HUES6 (cell line): ENCODE data around the gene HSP90AA1.
"Not testable (repeated sequence)": the region's sequence is repeated elsewhere in the genome, so short reads cannot be mapped to it uniquely, and the experiment has no call there.

Experiments
- H3K27ac ChIP-seq: 2 replicates; pipeline ENCODE4 v1.7.0; 2013; ENCODE audit warnings: low read depth, mild to moderate bottlenecking, low read length, inconsistent platforms
- H3K27me3 ChIP-seq: 2 replicates; pipeline ENCODE4 v1.6.1; 2013; ENCODE audit warnings: low read length; ENCODE audit not compliant: control insufficient read depth, insufficient read depth
- H3K36me3 ChIP-seq: 2 replicates; pipeline ENCODE4 v1.6.1; 2013; ENCODE audit warnings: low read length; ENCODE audit not compliant: control insufficient read depth, insufficient read depth
- H3K4me1 ChIP-seq: 2 replicates; pipeline ENCODE4 v1.6.1; 2013; ENCODE audit warnings: low read length; ENCODE audit not compliant: control insufficient read depth, insufficient read depth
- H3K4me3 ChIP-seq: 2 replicates; pipeline ENCODE4 v1.5.1; 2013; ENCODE audit warnings: low read depth, low read length
- H3K9ac ChIP-seq: one replicate; pipeline ENCODE4 v1.6.1; 2013; ENCODE audit warnings: mild to moderate bottlenecking, low read length
- H3K9me3 ChIP-seq: 2 replicates; pipeline ENCODE4 v1.6.1; 2013; ENCODE audit warnings: low read depth, low read length; ENCODE audit not compliant: control insufficient read depth, insufficient read depth

HSP90AA1 gene

GRCh38 chr14:102086972-102087761 is at the start of gene HSP90AA1:
TSS of gene HSP90AA1 (minus strand) at chr14:102087044. CDS start at chr14:102086378, 666 bp downstream.
- H3K9me3 ChIP-seq, result no peaks in the 10 kb centered on the region
- H3K9ac ChIP-seq, result peak within 1 kb of the TSS; percentile 89
- peaks cover 24% of the 10 kb centered on the region for H3K4me1 ChIP-seq
- H3K36me3 ChIP-seq, result peaks cover 39% of the 10 kb centered on the region
- peak within 1 kb of the TSS; percentile 73 for H3K4me3 ChIP-seq
- no peaks in the 10 kb centered on the region for H3K27me3 ChIP-seq
- peak within 1 kb of the TSS; percentile 97 for H3K27ac ChIP-seq

- not testable (repeated sequence) for H3K4me3 ChIP-seq, H3K9ac ChIP-seq, H3K27ac ChIP-seq, H3K4me1 ChIP-seq, H3K9me3 ChIP-seq, H3K27me3 ChIP-seq, H3K36me3 ChIP-seq
These were observed 48.6 kb upstream of the HSP90AA1 start for GRCh38 chr14:102135456-102135855.

GRCh38 chr14:102134719-102135118 is 47.9 kb upstream of the HSP90AA1 start:
- not testable (repeated sequence) for H3K4me3 ChIP-seq, H3K36me3 ChIP-seq, H3K4me1 ChIP-seq, H3K9ac ChIP-seq, H3K9me3 ChIP-seq, H3K27me3 ChIP-seq, H3K27ac ChIP-seq

- not testable (repeated sequence) for H3K36me3 ChIP-seq, H3K9me3 ChIP-seq, H3K4me3 ChIP-seq, H3K4me1 ChIP-seq, H3K9ac ChIP-seq, H3K27me3 ChIP-seq, H3K27ac ChIP-seq
These were observed 47.2 kb upstream of the HSP90AA1 start for GRCh38 chr14:102134021-102134420.

- Histone ChIP-seq H3K9ac (no peak overlapping the region), H3K36me3 (peaks cover 8% of the 10 kb centered on the region; the same call in 1 of the 2 replicates)
These were observed 44.9 kb upstream of the HSP90AA1 start for GRCh38 chr14:102131741-102132140.

GRCh38 chr14:102126807-102127455 is 40.1 kb upstream of the HSP90AA1 start:
- Histone ChIP-seq H3K27me3 (no peaks in the 10 kb centered on the region), H3K27ac (0 out of 2 replicates have a peak overlapping the region, but pooled peaks have one; percentile 50), H3K9me3 (no peaks in the 10 kb centered on the region), H3K4me3 (no peak overlapping the region; the same call in 1 of the 2 replicates), H3K9ac (no peak overlapping the region), H3K36me3 (no peaks in the 10 kb centered on the region), H3K4me1 (peaks cover 24% of the 10 kb centered on the region)

More at GRCh38 chr14:102131741-102132140, 44.9 kb upstream of the HSP90AA1 start:
- Histone ChIP-seq H3K4me1 (peaks cover 6% of the 10 kb centered on the region), H3K9me3 (no peaks in the 10 kb centered on the region), H3K4me3 (no peak overlapping the region), H3K27ac (no peak overlapping the region), H3K27me3 (no peaks in the 10 kb centered on the region)

- Histone ChIP-seq H3K36me3 (no peaks in the 10 kb centered on the region), H3K4me3 (0 out of 2 replicates have a peak overlapping the region, but pooled peaks have one; percentile 5), H3K27ac (peak overlapping the region; percentile 42; the same call in 1 of the 2 replicates), H3K27me3 (no peaks in the 10 kb centered on the region), H3K9ac (peak overlapping the region; percentile 40), H3K4me1 (peaks cover 26% of the 10 kb centered on the region), H3K9me3 (no peaks in the 10 kb centered on the region)
These were observed 38.7 kb upstream of the HSP90AA1 start for GRCh38 chr14:102125546-102125945.

- Histone ChIP-seq H3K9ac (no peak overlapping the region), H3K9me3 (no peaks in the 10 kb centered on the region), H3K4me3 (no peak overlapping the region), H3K27me3 (no peaks in the 10 kb centered on the region), H3K4me1 (peaks cover 26% of the 10 kb centered on the region), H3K36me3 (no peaks in the 10 kb centered on the region), H3K27ac (no peak overlapping the region)
These were observed 37.6 kb upstream of the HSP90AA1 start for GRCh38 chr14:102124419-102124818.

GRCh38 chr14:102121567-102121966 is 34.7 kb upstream of the HSP90AA1 start:
- Histone ChIP-seq H3K9ac (no peak overlapping the region), H3K27ac (no peak overlapping the region), H3K27me3 (no peaks in the 10 kb centered on the region), H3K36me3 (peaks cover 4% of the 10 kb centered on the region; the same call in 1 of the 2 replicates), H3K4me1 (peaks cover 18% of the 10 kb centered on the region), H3K9me3 (peaks cover 6% of the 10 kb centered on the region; the same call in 1 of the 2 replicates), H3K4me3 (no peak overlapping the region)

- no peaks in the 10 kb centered on the region for H3K27me3 ChIP-seq
- H3K27ac ChIP-seq, result no peak overlapping the region
- H3K4me3 ChIP-seq, result no peak overlapping the region
- peaks cover 4% of the 10 kb centered on the region; the same call in 1 of the 2 replicates for H3K36me3 ChIP-seq
- peaks cover 6% of the 10 kb centered on the region; the same call in 1 of the 2 replicates for H3K9me3 ChIP-seq
- peaks cover 11% of the 10 kb centered on the region for H3K4me1 ChIP-seq
- H3K9ac ChIP-seq, result no peak overlapping the region
These were observed 34.0 kb upstream of the HSP90AA1 start for GRCh38 chr14:102120888-102121287.

GRCh38 chr14:102117852-102118251 is 31.0 kb upstream of the HSP90AA1 start:
- 0 out of 2 replicates have a peak, but pooled peaks cover 2% of the 10 kb centered on the region for H3K4me1 ChIP-seq
- peaks cover 6% of the 10 kb centered on the region; the same call in 1 of the 2 replicates for H3K9me3 ChIP-seq
- H3K4me3 ChIP-seq, result no peak overlapping the region
- H3K9ac ChIP-seq, result no peak overlapping the region
- no peak overlapping the region for H3K27ac ChIP-seq
- H3K27me3 ChIP-seq, result no peaks in the 10 kb centered on the region
- peaks cover 4% of the 10 kb centered on the region; the same call in 1 of the 2 replicates for H3K36me3 ChIP-seq
